Transverse colon (tissue), 4 donors: ENCODE data around the gene RFTN1. TPM values are rescaled to one million over a fixed set of nuclear protein-coding genes. Genes with fewer than 3 reads are reported as not detected.

Source experiments
- DNase-seq: peaks from one replicate; pipeline ENCODE4 v3.0.0-alpha.2; 2019
- H3K27ac ChIP-seq, 4 donors: fragments of 200-600 bp; sonication (generic); 2 replicates each; pipeline ENCODE4 v1.5.1; 2016 to 2018; ENCODE audit warnings: inconsistent platforms in 4 of 4
- H3K27me3 ChIP-seq: fragments of 200-600 bp; sonication (generic); 2 replicates; pipeline ENCODE4 v1.5.1; 2017; ENCODE audit warnings: inconsistent platforms
- H3K36me3 ChIP-seq, 4 donors: fragments of 200-600 bp; sonication (generic); 2 replicates each; pipeline ENCODE4 v1.5.1; 2017 to 2019; ENCODE audit warnings: inconsistent platforms in 4 of 4
- H3K4me1 ChIP-seq, 4 donors: fragments of 200-600 bp; sonication (generic); 2 replicates each; pipeline ENCODE4 v1.5.1; 2017 to 2020; ENCODE audit warnings: inconsistent platforms in 4 of 4
- H3K4me3 ChIP-seq, 4 donors: fragments of 200-600 bp; sonication (generic); 1 replicate in 1 of 4; 2 replicates in 3 of 4; pipeline versions ENCODE4 v1.5.1 to v1.6.1; 2017 to 2019; ENCODE audit warnings: inconsistent platforms in 4 of 4
- H3K9me3 ChIP-seq, 2 donors: fragments of 200-600 bp; sonication (generic); 2 replicates each; pipeline ENCODE4 v1.5.1; 2017 to 2019; ENCODE audit warnings: inconsistent platforms in 2 of 2
- CTCF ChIP-seq, 5 experiments: fragments of 200-600 bp in 3 of 5; fragments of 450-650 bp in 2 of 5; sonication (generic) in 3 of 5; IDR thresholded peaks; 1 replicate in 2 of 5; 2 replicates in 3 of 5; pipeline ENCODE4 v1.5.1; 2016 to 2017; ENCODE audit warnings: antibody characterized with exemption in 5 of 5, inconsistent platforms in 3 of 5, mild to moderate bottlenecking in 2 of 5, moderate library complexity in 1 of 5
- EP300 ChIP-seq: sonication (generic); formaldehyde crosslinking; IDR thresholded peaks from one replicate; pipeline ENCODE4 v1.6.1; 2017; ENCODE audit warnings: antibody characterized with exemption, low read depth
- POLR2A ChIP-seq: fragments of 450-650 bp; IDR thresholded peaks from one replicate; pipeline ENCODE4 v1.6.1; 2016; ENCODE audit warnings: antibody characterized with exemption, mild to moderate bottlenecking, moderate library complexity
- POLR2AphosphoS5 ChIP-seq, 3 donors: sonication (generic); formaldehyde crosslinking; IDR thresholded peaks; one replicate each; pipeline ENCODE4 v1.6.1; 2016; ENCODE audit warnings: antibody characterized with exemption in 3 of 3
- WGBS, 2 donors: methylation state at CpG; one replicate each; pipeline ENCODE4 v1.1.5; 2018; ENCODE audit warnings: low coverage in 1 of 2; 5-methylcytosine and 5-hydroxymethylcytosine counted together
- in situ Hi-C, 4 donors: fragments of 200-750 bp; cut with MboI; loops; one replicate each; pipeline versions ENCODE4 v1.15.0 to v1.15.1; 2017; ENCODE audit warnings: low sequenced_read_pairs in 3 of 4, low pct_ligation_motif_present in 1 of 4, low pct_unique_long_range_greater_than_20kb in 1 of 4
- intact Hi-C: fragments of 100-400 bp; cut with DNase I; formaldehyde crosslinking; loops from one replicate; pipeline ENCODE4 v1.15.1; 2023; ENCODE audit warnings: low total_unique reads
- total RNA-seq, 4 donors: library from RNA; depleted of rRNA; stranded (reverse); fragments of >200 nt; gene quantifications; one replicate each; pipeline ENCODE4 v1.1.0, GENCODE V29; 2016

Gene RFTN1
- total RNA-seq, 4 donors from 2014 or later: 6.7 to 25.7 (median 15.7) TPM

- peaks cover 0 to 9% (median 7%) of the 10 kb centered on the region in 4 donors for H3K4me1 ChIP-seq
- no peak overlapping the region for H3K27ac ChIP-seq
- in situ Hi-C loops: no loop called here
- no peaks in the 10 kb centered on the region for H3K36me3 ChIP-seq
- no peaks in the 10 kb centered on the region for H3K9me3 ChIP-seq
- intact Hi-C loops: no loop called here
- DNase-seq: no peak
- TF ChIP-seq POLR2AphosphoS5 (IDR thresholded peaks at IDR 0.05) (no peak), EP300 (no peak), CTCF (IDR thresholded peaks at IDR 0.05) (no peak), POLR2A (no peak)
- no peaks in the 10 kb centered on the region for H3K27me3 ChIP-seq
- H3K4me3 ChIP-seq: no peak overlapping the region
- 70 to 93% methylated on average over 2 to 3 of the region's 3 CpGs for whole genome bisulfite sequencing, 2 donors
Measured at GRCh38 chr3:16461463-16462245, 51.8 kb downstream of the RFTN1 start.

DNA sequence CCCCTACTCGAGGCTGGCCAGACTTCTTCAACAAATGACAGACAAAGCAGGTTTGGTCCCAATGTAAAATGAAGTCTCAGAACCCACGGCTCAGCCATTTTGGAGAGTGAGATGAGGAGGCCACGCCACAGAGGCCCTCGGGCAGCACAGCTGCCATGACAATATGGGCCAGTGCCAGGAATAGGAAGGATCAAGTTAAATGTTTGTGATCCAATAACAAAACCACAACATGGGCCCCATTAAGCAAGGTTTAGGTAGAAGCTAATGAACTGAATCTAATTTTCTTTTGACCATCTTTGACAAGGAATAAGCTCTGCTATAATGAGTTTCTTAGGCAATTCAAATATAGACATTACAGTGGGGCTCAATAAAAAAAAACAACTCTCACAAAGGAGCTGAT is 52.6 kb downstream of the RFTN1 start:
- H3K9me3 ChIP-seq: no peaks in the 10 kb centered on the region
- H3K4me3 ChIP-seq: no peak overlapping the region
- H3K27ac ChIP-seq: no peak overlapping the region
- no peaks in the 10 kb centered on the region for H3K27me3 ChIP-seq
- no peaks in the 10 kb centered on the region for H3K36me3 ChIP-seq
- in situ Hi-C loops (no loop called here), intact Hi-C loops (no loop called here)
- DNase-seq: no peak
- no peak for TF ChIP-seq POLR2AphosphoS5 (IDR thresholded peaks at IDR 0.05)
- no peak for TF ChIP-seq POLR2A
- TF ChIP-seq EP300: no peak
- no peak for TF ChIP-seq CTCF (IDR thresholded peaks at IDR 0.05)
- 91% methylated on average over 4 of the region's 4 CpGs; no CpG with 5 or more reads in 1 of the 2 donors for WGBS, 2 donors
- H3K4me1 ChIP-seq: peaks cover 0 to 14% (median 9%) of the 10 kb centered on the region in 4 donors

DNA sequence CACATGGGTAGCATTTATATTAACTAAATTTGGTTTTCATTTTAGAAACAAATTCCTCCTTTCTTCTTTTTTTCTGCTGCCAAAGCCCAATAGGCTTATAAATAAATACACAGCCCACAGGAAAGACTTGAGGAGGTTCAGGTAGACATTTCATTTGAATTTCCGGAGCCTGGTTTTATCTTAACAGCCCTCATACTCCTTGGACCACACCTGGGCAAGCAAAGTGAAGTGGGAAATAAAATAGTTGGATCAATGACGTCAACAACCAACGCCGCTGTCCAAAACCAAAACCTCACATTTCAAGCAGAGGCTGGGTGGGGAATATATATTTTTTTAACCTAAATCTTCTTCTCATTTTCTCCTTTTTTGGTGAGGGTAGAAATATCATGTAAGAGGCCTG is 53.2 kb downstream of the RFTN1 start:
- Histone ChIP-seq H3K4me3 (no peak overlapping the region), H3K27ac (no peak overlapping the region), H3K36me3 (no peaks in the 10 kb centered on the region), H3K9me3 (no peaks in the 10 kb centered on the region), H3K4me1 (peaks cover 0 to 14% (median 9%) of the 10 kb centered on the region in 4 donors), H3K27me3 (no peaks in the 10 kb centered on the region)
- in situ Hi-C loops: no loop called here
- no peak for DNase-seq
- WGBS, 2 donors: 89 to 93% methylated on average over 3 to 4 of the region's 4 CpGs
- TF ChIP-seq CTCF (IDR thresholded peaks at IDR 0.05) (no peak), EP300 (no peak)
- intact Hi-C loops: no loop called here

DNA sequence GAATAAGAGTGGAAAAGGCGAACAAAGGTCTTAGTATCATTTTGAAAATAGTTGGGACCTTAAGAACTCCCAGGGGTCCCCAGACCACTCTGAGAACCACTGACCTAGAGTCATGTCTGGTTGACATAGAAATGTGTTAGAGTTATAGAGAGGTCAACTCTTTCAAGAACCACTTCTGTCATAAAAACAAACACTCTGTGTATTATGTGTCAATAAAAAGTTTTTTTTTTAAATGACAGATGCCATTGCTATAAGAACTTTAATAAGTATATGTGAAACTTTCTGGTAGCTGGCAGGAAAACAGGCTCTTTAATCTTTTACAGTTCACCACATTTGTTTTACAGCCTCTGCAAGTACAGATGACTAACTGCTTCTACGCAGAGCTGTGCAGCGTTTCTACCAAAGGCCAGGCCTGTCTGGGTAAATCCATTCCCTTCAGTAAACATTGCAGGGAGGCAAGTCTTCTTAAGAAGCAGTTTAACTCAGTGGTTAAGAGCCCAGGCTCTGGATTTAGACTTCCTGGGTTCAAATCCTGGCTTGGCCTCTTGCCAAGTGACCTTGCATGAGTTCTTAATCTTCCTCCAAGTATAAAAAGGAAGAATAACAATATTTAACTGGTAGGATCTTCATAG is 56.6 kb downstream of the RFTN1 start:
- DNase-seq: peak; percentile 11
- Histone ChIP-seq H3K27ac (no peak overlapping the region), H3K9me3 (no peaks in the 10 kb centered on the region), H3K36me3 (no peaks in the 10 kb centered on the region), H3K4me3 (no peak overlapping the region), H3K4me1 (peaks cover 0 to 14% (median 9%) of the 10 kb centered on the region in 4 donors), H3K27me3 (no peaks in the 10 kb centered on the region)
- TF ChIP-seq CTCF (IDR thresholded peaks at IDR 0.05) (no peak), POLR2A (no peak), EP300 (no peak), POLR2AphosphoS5 (IDR thresholded peaks at IDR 0.05) (no peak)
- intact Hi-C loops (no loop called here), in situ Hi-C loops (no loop called here)
- 50 to 54% methylated on average over 3 of the region's 3 CpGs for WGBS, 2 donors
